Measurements from ENCODE around the gene NMUR1.

GRCh38 chr2:231475965-231476364 lies 54.3 kb downstream of the NMUR1 start:
- TF ChIP-seq CTCF (conservative IDR thresholded peaks at IDR 0.05; ENCODE audit: low read depth in 2 of 2) (no peak), POLR2AphosphoS5 (IDR thresholded peaks at IDR 0.05; ENCODE audit: low read depth) (no peak), EZH2 (IDR thresholded peaks at IDR 0.05; ENCODE audit: low read depth, unreplicated experiment) (no peak), ZNF114 (CRISPR knock-in tag; IDR thresholded peaks at IDR 0.05) (no peak), CREB1 (CRISPR knock-in tag; IDR thresholded peaks at IDR 0.05; ENCODE audit: low read depth) (no peak), ZNF331 (CRISPR knock-in tag; IDR thresholded peaks at IDR 0.05; ENCODE audit: low read depth) (no peak), EZH2phosphoT487 (IDR thresholded peaks at IDR 0.05; ENCODE audit: unreplicated experiment) (no peak), REST (IDR thresholded peaks at IDR 0.05; ENCODE audit: unreplicated experiment) (no peak), JUNB (IDR thresholded peaks at IDR 0.05; ENCODE audit: unreplicated experiment) (no peak), NANOG (IDR thresholded peaks at IDR 0.05; ENCODE audit: borderline replicate concordance) (no peak), STAT1 (IDR thresholded peaks at IDR 0.05; ENCODE audit: unreplicated experiment) (no peak), ZNF462 (CRISPR knock-in tag; IDR thresholded peaks at IDR 0.05) (no peak)
- TF ChIP-seq, protein P1, sequence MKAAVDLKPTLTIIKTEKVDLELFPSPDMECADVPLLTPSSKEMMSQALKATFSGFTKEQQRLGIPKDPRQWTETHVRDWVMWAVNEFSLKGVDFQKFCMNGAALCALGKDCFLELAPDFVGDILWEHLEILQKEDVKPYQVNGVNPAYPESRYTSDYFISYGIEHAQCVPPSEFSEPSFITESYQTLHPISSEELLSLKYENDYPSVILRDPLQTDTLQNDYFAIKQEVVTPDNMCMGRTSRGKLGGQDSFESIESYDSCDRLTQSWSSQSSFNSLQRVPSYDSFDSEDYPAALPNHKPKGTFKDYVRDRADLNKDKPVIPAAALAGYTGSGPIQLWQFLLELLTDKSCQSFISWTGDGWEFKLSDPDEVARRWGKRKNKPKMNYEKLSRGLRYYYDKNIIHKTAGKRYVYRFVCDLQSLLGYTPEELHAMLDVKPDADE (IDR thresholded peaks at IDR 0.05) = no peak
